ENCODE data around the gene TRERF1.

The TRERF1 gene

GRCh38 chr6:42269553-42269952 is 182.2 kb downstream of the TRERF1 start:
- no peak for DNase-seq

DNA sequence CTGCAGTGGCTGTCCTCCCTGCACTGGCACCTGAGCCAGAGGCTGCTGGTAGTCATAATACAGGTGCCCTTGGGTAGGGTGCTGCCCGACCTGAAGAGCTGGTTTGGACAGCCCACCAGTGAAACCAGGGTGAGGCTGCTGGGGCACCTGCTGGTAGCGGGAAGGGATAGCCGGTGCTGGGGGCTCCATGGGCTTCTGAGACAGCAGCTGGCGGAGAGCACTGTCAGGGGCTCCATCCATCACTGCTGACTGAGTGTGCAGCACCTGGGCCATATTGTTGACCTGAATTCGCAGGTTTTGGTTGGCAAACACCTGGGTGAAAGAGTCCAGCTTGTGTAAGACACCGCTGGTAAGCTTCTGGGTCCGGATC is 182.9 kb downstream of the TRERF1 start:
- no peak for DNase-seq

GRCh38 chr6:42268016-42268834 is 183.5 kb downstream of the TRERF1 start:
- DNase-seq: no peak

DNA sequence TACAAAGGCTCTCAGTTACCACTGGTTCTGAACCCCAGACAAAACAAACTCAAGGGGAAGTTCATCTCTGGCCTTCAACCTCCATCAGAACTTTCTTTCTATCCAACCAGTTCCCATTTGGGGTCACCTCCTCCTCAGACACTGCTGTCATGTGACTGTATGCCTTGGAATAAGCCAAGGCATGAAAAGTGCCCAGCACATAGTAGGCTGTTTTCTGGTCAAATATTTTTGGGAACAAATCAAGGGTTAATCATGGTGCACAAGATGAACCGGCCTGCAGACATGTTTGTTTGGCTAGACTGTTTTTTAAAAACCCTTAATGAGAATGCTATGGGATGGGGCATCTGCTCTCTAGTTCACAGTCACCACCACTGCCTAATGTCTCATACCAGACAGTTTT is 185.2 kb downstream of the TRERF1 start:
- DNase-seq: no peak

- DNase-seq: no peak
Observed at GRCh38 chr6:42264852-42265390, 186.8 kb downstream of the TRERF1 start.

GRCh38 chr6:42264162-42264851 is 187.4 kb downstream of the TRERF1 start:
- DNase-seq: no peak

DNA sequence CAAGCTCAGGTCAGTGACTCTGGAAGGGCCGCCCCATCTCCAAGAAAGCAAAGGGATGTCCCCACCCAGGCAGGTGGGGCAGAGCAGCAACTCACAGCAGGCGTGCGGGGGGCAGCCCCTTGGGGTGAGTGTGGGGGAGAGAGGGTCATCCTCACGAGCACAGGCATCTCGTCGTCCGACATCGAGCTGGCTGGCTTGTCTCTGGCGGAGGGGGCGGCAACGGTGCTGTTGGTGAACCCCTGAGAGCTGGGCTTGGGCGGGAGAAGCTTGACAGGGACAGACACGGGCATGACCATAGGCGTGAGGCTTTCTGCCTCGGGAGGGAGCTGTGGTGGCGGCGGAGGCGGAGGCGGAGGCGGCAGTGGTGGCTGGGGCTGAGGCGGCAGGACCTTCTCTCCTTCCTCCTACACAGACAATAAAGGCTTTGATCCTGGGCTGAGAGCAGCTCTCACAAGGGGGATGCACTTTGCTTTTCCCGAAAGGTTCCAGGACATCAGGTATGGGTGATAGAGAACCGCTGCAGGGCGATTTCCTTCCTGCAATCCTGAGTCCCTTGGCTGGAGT is 188.5 kb downstream of the TRERF1 start:
- no peak for DNase-seq

DNA sequence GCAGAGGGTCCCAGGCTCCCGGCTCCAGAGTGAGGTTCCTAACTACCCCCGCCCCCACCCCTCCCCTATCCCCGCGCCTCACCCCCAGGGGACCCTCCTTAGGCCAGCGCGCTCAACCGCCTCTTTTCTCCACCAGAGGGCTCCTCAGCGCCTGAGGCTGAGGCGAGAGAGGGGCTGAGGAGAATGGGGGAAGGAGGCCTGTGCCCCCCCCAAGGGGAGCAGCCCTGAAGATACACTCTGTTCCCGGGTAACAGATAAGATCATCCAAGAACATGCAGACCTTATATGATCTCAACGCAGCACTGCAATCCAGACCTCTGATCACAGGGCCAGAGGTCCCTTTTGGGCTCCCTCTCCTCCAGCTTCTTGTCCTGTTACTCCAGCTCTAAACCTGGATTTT is 190.8 kb downstream of the TRERF1 start:
- DNase-seq: no peak

DNA sequence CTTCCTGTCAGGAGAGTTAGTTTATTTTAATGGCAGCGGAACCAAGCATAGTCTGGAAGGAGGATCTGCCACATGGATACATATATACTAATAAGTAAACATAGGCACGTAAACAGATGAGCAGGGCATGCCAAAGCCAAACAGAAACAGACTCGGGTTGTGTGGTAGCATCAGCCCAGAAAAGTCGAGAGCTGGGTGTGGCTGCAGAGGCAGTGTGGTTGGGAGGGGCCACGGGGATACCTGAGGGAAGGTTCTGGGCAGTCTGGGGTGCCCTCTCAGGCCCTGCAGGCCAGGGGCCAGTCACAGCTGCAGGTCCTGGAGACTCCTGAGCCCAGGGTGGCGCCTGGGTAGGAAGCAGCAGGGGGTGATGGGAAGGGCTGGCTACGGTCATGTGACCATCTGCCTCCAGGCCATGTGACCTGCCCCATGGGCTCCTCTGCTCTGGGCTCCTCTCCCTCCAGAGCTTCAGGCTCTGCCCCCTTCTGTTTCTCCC is 191.3 kb downstream of the TRERF1 start:
- no peak for DNase-seq

GRCh38 chr6:42259841-42260395 is 191.8 kb downstream of the TRERF1 start:
- DNase-seq: no peak

GRCh38 chr6:42259286-42259685 is 192.4 kb downstream of the TRERF1 start:
- no peak for DNase-seq

- DNase-seq: no peak
Observed at GRCh38 chr6:42257614-42258013, 194.1 kb downstream of the TRERF1 start.

DNA sequence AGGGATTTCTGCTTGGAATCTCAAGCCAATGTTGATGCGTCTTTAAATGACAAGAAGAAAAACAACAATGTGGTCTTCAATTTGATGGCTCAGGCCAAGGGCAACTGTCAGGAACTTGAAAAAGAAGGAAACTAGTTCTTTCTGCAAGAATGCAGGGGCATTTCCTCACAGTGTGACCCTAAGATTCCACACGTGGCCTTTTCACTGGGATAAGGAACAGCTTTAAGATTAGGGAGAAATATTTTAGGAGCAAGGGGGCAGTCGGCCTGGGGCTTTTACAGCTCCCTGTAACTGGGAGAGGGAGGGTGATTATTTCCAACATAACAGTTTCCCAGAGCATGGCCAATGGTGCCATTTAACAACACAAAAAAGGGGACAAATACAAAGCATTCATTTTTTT is 194.7 kb downstream of the TRERF1 start:
- DNase-seq: no peak

GRCh38 chr6:42255050-42255449 is 196.7 kb downstream of the TRERF1 start:
- DNase-seq: no peak

- no peak for DNase-seq
Observed at GRCh38 chr6:42254505-42254904, 197.2 kb downstream of the TRERF1 start.

- DNase-seq: no peak
Observed at GRCh38 chr6:42251911-42252637, 199.7 kb downstream of the TRERF1 start.

GRCh38 chr6:42251500-42251899 is 200.2 kb downstream of the TRERF1 start:
- no peak for DNase-seq

DNA sequence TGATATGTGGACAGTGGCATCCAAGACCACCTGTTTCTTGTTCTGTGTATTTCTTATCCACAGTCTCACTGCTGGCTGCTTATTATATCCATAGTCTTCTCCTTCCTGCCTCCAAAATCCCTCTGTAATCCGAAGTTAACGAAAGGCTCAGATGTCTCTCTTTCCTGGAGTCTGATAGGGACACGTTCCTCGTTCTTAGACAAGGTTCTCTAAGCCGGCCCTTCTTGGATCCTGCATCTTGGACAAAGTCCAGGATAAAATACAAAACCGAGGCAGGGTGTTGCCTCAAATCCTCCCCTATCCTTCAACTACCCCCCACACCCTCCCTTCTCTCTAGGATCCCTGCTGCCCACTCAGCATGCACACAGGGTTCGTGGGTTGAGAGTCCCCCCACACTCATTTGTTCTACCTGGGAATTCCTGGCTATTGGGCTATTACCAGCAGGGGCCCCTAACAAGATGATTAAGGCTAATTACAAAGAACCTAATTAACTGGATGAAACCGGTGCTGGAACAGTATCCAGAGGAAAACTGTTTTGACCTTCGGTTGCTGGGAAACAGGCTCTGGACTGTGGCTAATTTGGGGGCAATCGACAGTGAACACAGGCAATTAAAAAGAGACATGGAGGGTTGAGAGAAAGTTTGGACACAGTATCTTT is 201.3 kb downstream of the TRERF1 start:
- no peak for DNase-seq

DNA sequence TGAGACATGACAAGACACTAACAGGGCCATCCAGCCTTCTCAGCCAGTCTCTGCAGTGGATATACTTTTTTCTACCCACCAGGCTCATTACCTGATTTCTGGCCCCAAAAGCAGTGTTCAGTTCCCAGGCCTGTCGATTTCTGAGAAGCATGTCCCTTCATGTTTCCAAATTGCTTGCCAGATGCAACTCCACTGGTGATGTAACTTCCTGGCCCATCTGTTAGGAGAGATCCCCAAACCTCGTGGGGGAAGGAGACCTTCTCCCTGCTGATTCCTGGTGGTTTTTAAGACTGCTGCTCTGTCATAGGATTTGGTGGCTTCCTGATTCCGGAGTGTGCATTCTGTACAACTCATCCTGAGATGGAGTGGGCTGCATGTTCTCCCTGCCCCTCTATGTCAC is 202.4 kb downstream of the TRERF1 start:
- no peak for DNase-seq

- DNase-seq: no peak
Observed at GRCh38 chr6:42243046-42243445, 208.7 kb downstream of the TRERF1 start.

DNA sequence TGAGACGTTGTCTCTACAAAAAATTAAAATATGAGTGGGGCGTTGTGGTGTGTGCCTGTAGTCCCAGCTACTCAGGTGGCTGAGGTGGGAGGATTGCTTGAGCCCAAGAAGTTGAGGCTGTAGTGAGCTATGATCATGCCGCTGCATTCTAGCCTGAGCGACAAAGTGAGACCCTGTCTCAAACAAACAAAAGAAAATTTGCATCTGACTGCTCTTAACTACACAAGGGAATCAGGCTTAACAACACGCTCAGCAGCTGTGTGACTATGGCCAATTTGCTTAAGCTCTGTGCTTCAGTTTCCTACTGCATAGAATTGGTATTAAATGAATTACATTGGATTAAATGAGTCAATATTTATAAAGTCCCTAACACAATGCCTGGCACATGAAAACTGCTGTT is 209.8 kb downstream of the TRERF1 start:
- DNase-seq: peak; percentile 65

GRCh38 chr6:42239736-42240375 is 211.9 kb downstream of the TRERF1 start:
- DNase-seq: no peak

Measured in NCI-H526 treated with DMSO at 0.1 percent for 48 hours (cell line).